ENCODE measurements around the gene ZBTB16. TPM values are rescaled to one million over a fixed set of nuclear protein-coding genes. Genes with fewer than 3 reads are reported as not detected.

The ZBTB16 gene
- total and polyA plus RNA-seq, 4 donors: 8.9 to 140 (median 34.5) TPM

- Histone ChIP-seq H3K4me3 (ENCODE audit: low read depth in 1 of 3, low read length in 3 of 3) (no peak overlapping the region), H3K9ac (ENCODE audit: low read depth in 1 of 2, low read length in 2 of 2) (no peak overlapping the region), H3K27ac (ENCODE audit: low read depth in 1 of 2, low read length in 2 of 2) (no peak overlapping the region), H3K9me3 (ENCODE audit: control insufficient read depth in 4 of 4, low read length in 3 of 4) (no peaks in the 10 kb centered on the region), H3K27me3 (ENCODE audit: control insufficient read depth in 4 of 4, insufficient read depth in 4 of 4, low read length in 3 of 4) (no peaks in the 10 kb centered on the region), H3K4me1 (ENCODE audit: control insufficient read depth in 4 of 4, insufficient read depth in 4 of 4, low read length in 3 of 4) (peaks cover 6 to 34% (median 24%) of the 10 kb centered on the region in 4 donors), H3K36me3 (ENCODE audit: control insufficient read depth in 4 of 4, insufficient read depth in 3 of 4, low read depth in 1 of 4, low read length in 3 of 4) (peaks cover 0 to 5% (median 2%) of the 10 kb centered on the region in 4 donors)
- no peak for TF ChIP-seq NR2F2 (IDR thresholded peaks at IDR 0.05)
- TF ChIP-seq FOXA2 (IDR thresholded peaks at IDR 0.05): no peak
- no peak for TF ChIP-seq RXRA (IDR thresholded peaks at IDR 0.05)
- no peak for TF ChIP-seq HNF4A (conservative IDR thresholded peaks at IDR 0.05)
- no peak for TF ChIP-seq YY1 (IDR thresholded peaks at IDR 0.05)
- no peak for TF ChIP-seq ZBTB33 (IDR thresholded peaks at IDR 0.05)
- no peak for TF ChIP-seq JUND (IDR thresholded peaks at IDR 0.05)
- TF ChIP-seq ATF3 (IDR thresholded peaks at IDR 0.05): no peak
- DNase-seq (ENCODE audit: low spot score): no peak
- 94% methylated on average over 2 of the region's 2 CpGs for WGBS
These were observed 154.1 kb downstream of the ZBTB16 start for GRCh38 chr11:114213622-114214021.

- no peaks in the 10 kb centered on the region for H3K9me3 ChIP-seq (ENCODE audit: control insufficient read depth in 4 of 4, low read length in 3 of 4)
- H3K4me1 ChIP-seq (ENCODE audit: control insufficient read depth in 4 of 4, insufficient read depth in 4 of 4, low read length in 3 of 4): peaks cover 3 to 17% (median 9%) of the 10 kb centered on the region in 4 donors
- TF ChIP-seq SP1 (IDR thresholded peaks at IDR 0.05) (no peak), TAF1 (conservative IDR thresholded peaks at IDR 0.05) (no peak), HNF4A (conservative IDR thresholded peaks at IDR 0.05) (no peak), FOXA2 (IDR thresholded peaks at IDR 0.05) (no peak), YY1 (IDR thresholded peaks at IDR 0.05) (no peak)
- H3K27me3 ChIP-seq (ENCODE audit: control insufficient read depth in 4 of 4, insufficient read depth in 4 of 4, low read length in 3 of 4): no peaks in the 10 kb centered on the region
- no peak overlapping the region for H3K4me3 ChIP-seq (ENCODE audit: low read depth in 1 of 3, low read length in 3 of 3)
- no peak overlapping the region for H3K27ac ChIP-seq (ENCODE audit: low read depth in 1 of 2, low read length in 2 of 2)
- peaks cover 0 to 5% (median 2%) of the 10 kb centered on the region in 4 donors for H3K36me3 ChIP-seq (ENCODE audit: control insufficient read depth in 4 of 4, insufficient read depth in 3 of 4, low read depth in 1 of 4, low read length in 3 of 4)
- DNase-seq (ENCODE audit: low spot score): no peak
- H3K9ac ChIP-seq (ENCODE audit: low read depth in 1 of 2, low read length in 2 of 2): no peak overlapping the region
- WGBS: 97% methylated on average over 3 of the region's 3 CpGs
These were observed 155.9 kb downstream of the ZBTB16 start for GRCh38 chr11:114215428-114215827.

- WGBS: 87% methylated on average over 6 of the region's 6 CpGs
- no peaks in the 10 kb centered on the region for H3K27me3 ChIP-seq (ENCODE audit: control insufficient read depth in 4 of 4, insufficient read depth in 4 of 4, low read length in 3 of 4)
- no peak overlapping the region for H3K4me3 ChIP-seq (ENCODE audit: low read depth in 1 of 3, low read length in 3 of 3)
- TF ChIP-seq HNF4A (conservative IDR thresholded peaks at IDR 0.05) (no peak), RXRA (IDR thresholded peaks at IDR 0.05) (no peak), GABPA (IDR thresholded peaks at IDR 0.05 in 1 of 2, conservative IDR thresholded peaks at IDR 0.05 in 1 of 2) (no peak), FOXA2 (IDR thresholded peaks at IDR 0.05) (no peak)
- H3K4me1 ChIP-seq (ENCODE audit: control insufficient read depth in 4 of 4, insufficient read depth in 4 of 4, low read length in 3 of 4): peaks cover 0 to 11% (median 5%) of the 10 kb centered on the region in 4 donors
- H3K36me3 ChIP-seq (ENCODE audit: control insufficient read depth in 4 of 4, insufficient read depth in 3 of 4, low read depth in 1 of 4, low read length in 3 of 4): peaks cover 0 to 5% (median 1%) of the 10 kb centered on the region in 4 donors
- no peak overlapping the region for H3K27ac ChIP-seq (ENCODE audit: low read depth in 1 of 2, low read length in 2 of 2)
- no peak overlapping the region for H3K9ac ChIP-seq (ENCODE audit: low read depth in 1 of 2, low read length in 2 of 2)
- H3K9me3 ChIP-seq (ENCODE audit: control insufficient read depth in 4 of 4, low read length in 3 of 4): no peaks in the 10 kb centered on the region
- DNase-seq (ENCODE audit: low spot score): peak; percentile 57
These were observed 156.6 kb downstream of the ZBTB16 start for GRCh38 chr11:114215871-114216795.

Data from liver (tissue), 9 donors.